ENCODE data around the gene SPOCK3.
"Not testable (repeated sequence)": the region's sequence is repeated elsewhere in the genome, so short reads cannot be mapped to it uniquely, and the experiment has no call there.

Gene SPOCK3

GRCh38 chr4:166737430-166737829 lies 496.9 kb downstream of the SPOCK3 start:
- Histone ChIP-seq H3K9ac (ENCODE audit: insufficient read length, low read depth) (no peak overlapping the region), H3K4me1 (ENCODE audit: insufficient read depth, insufficient read length) (no peaks in the 10 kb centered on the region), H3K4me3 (ENCODE audit: insufficient read length, low read depth) (no peak overlapping the region), H3K27me3 (ENCODE audit: insufficient read depth, insufficient read length) (no peaks in the 10 kb centered on the region), H3K9me3 (ENCODE audit: insufficient read depth, low read length) (no peaks in the 10 kb centered on the region), H3K36me3 (ENCODE audit: insufficient read depth, insufficient read length, low read length) (no peaks in the 10 kb centered on the region)
- TF ChIP-seq SUZ12 (IDR thresholded peaks at IDR 0.05; ENCODE audit: extremely low read depth, insufficient read depth, insufficient read length) (no peak), ZNF274 (IDR thresholded peaks at IDR 0.05; ENCODE audit: low read depth, low read length) (no peak), YY1 (IDR thresholded peaks at IDR 0.05; ENCODE audit: insufficient read depth, insufficient read length) (no peak)
- no peak for DNase-seq (ENCODE audit: low read depth, low spot score)

DNA sequence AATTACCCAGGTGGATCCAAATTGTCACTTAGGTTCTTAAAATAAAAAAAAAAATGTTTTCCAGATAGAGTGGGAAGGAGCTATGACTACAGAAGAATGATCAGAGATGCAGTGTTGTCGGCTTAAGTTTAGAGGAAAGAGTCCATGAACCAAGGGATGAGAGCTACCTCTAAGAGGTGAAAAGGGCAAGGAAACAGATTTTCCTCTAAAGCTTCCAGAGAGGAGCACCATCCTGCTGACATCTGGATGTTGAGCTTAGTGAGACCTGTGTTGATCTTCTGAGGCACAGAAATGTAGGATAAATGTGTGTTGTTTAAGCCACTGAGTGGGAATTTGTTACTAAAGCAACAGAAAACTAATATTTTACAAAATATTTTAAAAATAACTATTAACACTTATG lies 498.7 kb downstream of the SPOCK3 start:
- Histone ChIP-seq H3K27me3 (ENCODE audit: insufficient read depth, insufficient read length) (no peaks in the 10 kb centered on the region), H3K36me3 (ENCODE audit: insufficient read depth, insufficient read length, low read length) (no peaks in the 10 kb centered on the region), H3K4me3 (ENCODE audit: insufficient read length, low read depth) (no peak overlapping the region), H3K9ac (ENCODE audit: insufficient read length, low read depth) (no peak overlapping the region), H3K9me3 (ENCODE audit: insufficient read depth, low read length) (no peaks in the 10 kb centered on the region), H3K4me1 (ENCODE audit: insufficient read depth, insufficient read length) (no peaks in the 10 kb centered on the region)
- TF ChIP-seq SUZ12 (IDR thresholded peaks at IDR 0.05; ENCODE audit: extremely low read depth, insufficient read depth, insufficient read length): no peak
- no peak for TF ChIP-seq ZNF274 (IDR thresholded peaks at IDR 0.05; ENCODE audit: low read depth, low read length)
- no peak for TF ChIP-seq YY1 (IDR thresholded peaks at IDR 0.05; ENCODE audit: insufficient read depth, insufficient read length)
- no peak for DNase-seq (ENCODE audit: low read depth, low spot score)

DNA sequence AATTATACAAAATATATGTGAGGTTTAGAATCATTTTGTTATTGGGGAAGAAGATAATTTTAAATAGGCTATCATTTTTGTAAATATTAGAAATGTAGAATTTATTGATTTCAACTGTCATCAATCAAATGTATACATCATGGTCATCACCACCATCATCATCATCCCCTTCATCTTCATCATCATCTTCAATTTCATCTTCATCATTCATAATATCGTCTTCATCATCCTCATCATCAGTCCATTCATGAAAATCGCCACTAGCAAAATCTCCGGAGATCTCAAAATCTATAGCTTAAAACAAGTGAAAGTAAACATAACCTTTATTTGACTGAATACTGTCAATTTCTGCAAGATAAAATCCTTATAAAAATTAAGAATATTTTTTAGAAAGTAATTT lies 499.5 kb downstream of the SPOCK3 start:
- Histone ChIP-seq H3K4me1 (ENCODE audit: insufficient read depth, insufficient read length) (no peaks in the 10 kb centered on the region), H3K36me3 (ENCODE audit: insufficient read depth, insufficient read length, low read length) (no peaks in the 10 kb centered on the region), H3K27me3 (ENCODE audit: insufficient read depth, insufficient read length) (no peaks in the 10 kb centered on the region), H3K9ac (ENCODE audit: insufficient read length, low read depth) (no peak overlapping the region), H3K9me3 (ENCODE audit: insufficient read depth, low read length) (no peaks in the 10 kb centered on the region), H3K4me3 (ENCODE audit: insufficient read length, low read depth) (no peak overlapping the region)
- no peak for DNase-seq (ENCODE audit: low read depth, low spot score)
- TF ChIP-seq SUZ12 (IDR thresholded peaks at IDR 0.05; ENCODE audit: extremely low read depth, insufficient read depth, insufficient read length) (no peak), YY1 (IDR thresholded peaks at IDR 0.05; ENCODE audit: insufficient read depth, insufficient read length) (no peak), ZNF274 (IDR thresholded peaks at IDR 0.05; ENCODE audit: low read depth, low read length) (no peak)

- H3K9me3 ChIP-seq (ENCODE audit: insufficient read depth, low read length): no peaks in the 10 kb centered on the region
Measured at GRCh38 chr4:166733686-166734085, 500.6 kb downstream of the SPOCK3 start.

GRCh38 chr4:166726832-166727231 lies 507.5 kb downstream of the SPOCK3 start:
- Histone ChIP-seq H3K9ac (ENCODE audit: insufficient read length, low read depth) (no peak overlapping the region), H3K9me3 (ENCODE audit: insufficient read depth, low read length) (no peaks in the 10 kb centered on the region), H3K27me3 (ENCODE audit: insufficient read depth, insufficient read length) (no peaks in the 10 kb centered on the region), H3K36me3 (ENCODE audit: insufficient read depth, insufficient read length, low read length) (no peaks in the 10 kb centered on the region), H3K4me3 (ENCODE audit: insufficient read length, low read depth) (no peak overlapping the region), H3K4me1 (ENCODE audit: insufficient read depth, insufficient read length) (no peaks in the 10 kb centered on the region)
- DNase-seq (ENCODE audit: low read depth, low spot score): no peak
- TF ChIP-seq ZNF274 (IDR thresholded peaks at IDR 0.05; ENCODE audit: low read depth, low read length) (no peak), YY1 (IDR thresholded peaks at IDR 0.05; ENCODE audit: insufficient read depth, insufficient read length) (no peak), SUZ12 (IDR thresholded peaks at IDR 0.05; ENCODE audit: extremely low read depth, insufficient read depth, insufficient read length) (no peak)

More at GRCh38 chr4:166733686-166734085, 500.6 kb downstream of the SPOCK3 start:
- no peaks in the 10 kb centered on the region for H3K36me3 ChIP-seq (ENCODE audit: insufficient read depth, insufficient read length, low read length)
- no peaks in the 10 kb centered on the region for H3K4me1 ChIP-seq (ENCODE audit: insufficient read depth, insufficient read length)
- no peak overlapping the region for H3K4me3 ChIP-seq (ENCODE audit: insufficient read length, low read depth)
- H3K9ac ChIP-seq (ENCODE audit: insufficient read length, low read depth): no peak overlapping the region
- no peak for DNase-seq (ENCODE audit: low read depth, low spot score)
- no peaks in the 10 kb centered on the region for H3K27me3 ChIP-seq (ENCODE audit: insufficient read depth, insufficient read length)
- no peak for TF ChIP-seq YY1 (IDR thresholded peaks at IDR 0.05; ENCODE audit: insufficient read depth, insufficient read length)
- no peak for TF ChIP-seq SUZ12 (IDR thresholded peaks at IDR 0.05; ENCODE audit: extremely low read depth, insufficient read depth, insufficient read length)
- no peak for TF ChIP-seq ZNF274 (IDR thresholded peaks at IDR 0.05; ENCODE audit: low read depth, low read length)

DNA sequence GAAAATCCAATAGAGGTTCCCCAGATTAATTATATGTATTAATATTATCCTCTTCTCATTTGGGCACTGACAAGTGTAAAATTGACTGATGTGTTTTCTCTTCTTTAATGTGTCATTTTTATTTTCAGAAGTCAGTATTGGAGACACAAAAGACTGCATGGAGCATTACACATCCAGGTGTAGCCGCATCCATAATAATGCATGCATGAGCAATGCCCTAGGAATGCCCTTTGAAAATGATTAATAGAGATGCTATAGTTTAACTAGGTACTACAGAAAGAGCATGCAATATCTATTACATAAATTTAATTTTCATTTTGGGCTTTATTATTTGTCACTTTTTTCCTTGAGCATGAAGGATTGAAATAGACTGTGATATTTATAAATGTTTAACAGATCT lies 509.9 kb downstream of the SPOCK3 start:
- DNase-seq (ENCODE audit: low read depth, low spot score): no peak
- no peaks in the 10 kb centered on the region for H3K36me3 ChIP-seq (ENCODE audit: insufficient read depth, insufficient read length, low read length)
- no peaks in the 10 kb centered on the region for H3K27me3 ChIP-seq (ENCODE audit: insufficient read depth, insufficient read length)
- H3K4me1 ChIP-seq (ENCODE audit: insufficient read depth, insufficient read length): no peaks in the 10 kb centered on the region
- no peak for TF ChIP-seq SUZ12 (IDR thresholded peaks at IDR 0.05; ENCODE audit: extremely low read depth, insufficient read depth, insufficient read length)
- TF ChIP-seq YY1 (IDR thresholded peaks at IDR 0.05; ENCODE audit: insufficient read depth, insufficient read length): no peak
- no peak for TF ChIP-seq ZNF274 (IDR thresholded peaks at IDR 0.05; ENCODE audit: low read depth, low read length)
- H3K9ac ChIP-seq (ENCODE audit: insufficient read length, low read depth): no peak overlapping the region
- H3K9me3 ChIP-seq (ENCODE audit: insufficient read depth, low read length): no peaks in the 10 kb centered on the region
- H3K4me3 ChIP-seq (ENCODE audit: insufficient read length, low read depth): no peak overlapping the region

GRCh38 chr4:166723532-166724140 lies 510.7 kb downstream of the SPOCK3 start:
- Histone ChIP-seq H3K4me1 (ENCODE audit: insufficient read depth, insufficient read length) (no peaks in the 10 kb centered on the region), H3K9ac (ENCODE audit: insufficient read length, low read depth) (no peak overlapping the region), H3K9me3 (ENCODE audit: insufficient read depth, low read length) (no peaks in the 10 kb centered on the region), H3K27me3 (ENCODE audit: insufficient read depth, insufficient read length) (no peaks in the 10 kb centered on the region), H3K4me3 (ENCODE audit: insufficient read length, low read depth) (no peak overlapping the region), H3K36me3 (ENCODE audit: insufficient read depth, insufficient read length, low read length) (no peaks in the 10 kb centered on the region)
- TF ChIP-seq ZNF274 (IDR thresholded peaks at IDR 0.05; ENCODE audit: low read depth, low read length): no peak
- TF ChIP-seq YY1 (IDR thresholded peaks at IDR 0.05; ENCODE audit: insufficient read depth, insufficient read length): no peak
- TF ChIP-seq SUZ12 (IDR thresholded peaks at IDR 0.05; ENCODE audit: extremely low read depth, insufficient read depth, insufficient read length): no peak
- DNase-seq (ENCODE audit: low read depth, low spot score): no peak

GRCh38 chr4:166715748-166716713 lies 518.3 kb downstream of the SPOCK3 start:
- not testable (repeated sequence) for H3K36me3 ChIP-seq (ENCODE audit: insufficient read depth, insufficient read length, low read length); H3K27me3 ChIP-seq (ENCODE audit: insufficient read depth, insufficient read length); DNase-seq (ENCODE audit: low read depth, low spot score); H3K4me3 ChIP-seq (ENCODE audit: insufficient read length, low read depth); H3K4me1 ChIP-seq (ENCODE audit: insufficient read depth, insufficient read length); H3K9ac ChIP-seq (ENCODE audit: insufficient read length, low read depth)
- H3K9me3 ChIP-seq (ENCODE audit: insufficient read depth, low read length): peaks cover 29% of the 10 kb centered on the region

Data from NT2/D1 (cell line).